EL (cell line): ENCODE results near the gene NMNAT2.
"Not testable (repeated sequence)": the region's sequence is repeated elsewhere in the genome, so short reads cannot be mapped to it uniquely, and the experiment has no call there.

Source experiments
- DNase-seq: peaks from one replicate; pipeline ENCODE4 v3.0.0-alpha.2; 2016

NMNAT2 gene

DNA sequence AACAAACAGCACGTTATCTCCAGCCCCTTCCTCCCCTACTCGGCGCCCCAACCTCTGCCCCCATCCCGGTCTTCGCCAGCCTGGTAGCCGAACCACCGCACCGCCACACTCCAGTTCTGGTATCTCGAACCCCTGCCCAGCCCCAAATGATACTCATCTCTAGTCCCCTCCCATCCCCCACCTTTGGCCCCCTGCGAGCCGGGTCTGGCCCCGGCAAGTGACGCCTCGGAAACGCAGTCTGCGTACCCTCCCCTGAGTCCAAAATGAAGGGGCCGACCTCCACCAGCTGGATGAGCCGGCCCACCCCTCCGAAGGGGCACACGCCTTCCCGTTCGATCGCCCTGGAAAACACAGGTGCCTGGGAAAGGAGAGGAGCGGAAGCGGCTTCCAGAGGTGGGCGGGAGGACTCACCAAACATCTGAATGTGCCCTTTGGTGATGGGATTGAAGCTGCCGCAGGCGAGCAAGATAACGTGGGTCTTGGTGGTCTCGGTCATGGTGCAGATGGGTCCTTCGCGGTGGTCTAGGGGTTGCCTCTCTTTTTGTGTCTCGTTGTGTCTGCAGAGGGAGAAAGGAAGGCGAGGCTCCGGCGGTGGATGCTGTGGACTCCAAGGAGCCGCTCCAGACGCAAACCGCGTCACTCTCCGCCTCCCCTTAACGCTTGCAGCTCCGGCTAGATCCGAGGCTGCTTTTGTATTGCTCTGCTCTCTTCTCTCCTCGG, at the start of gene NMNAT2:
Gene NMNAT2 (minus strand): TSS at position 609 of the 720 bp plus-strand sequence. CDS start 113 bp downstream, at position 496.
- DNase-seq: peak; percentile 28

DNA sequence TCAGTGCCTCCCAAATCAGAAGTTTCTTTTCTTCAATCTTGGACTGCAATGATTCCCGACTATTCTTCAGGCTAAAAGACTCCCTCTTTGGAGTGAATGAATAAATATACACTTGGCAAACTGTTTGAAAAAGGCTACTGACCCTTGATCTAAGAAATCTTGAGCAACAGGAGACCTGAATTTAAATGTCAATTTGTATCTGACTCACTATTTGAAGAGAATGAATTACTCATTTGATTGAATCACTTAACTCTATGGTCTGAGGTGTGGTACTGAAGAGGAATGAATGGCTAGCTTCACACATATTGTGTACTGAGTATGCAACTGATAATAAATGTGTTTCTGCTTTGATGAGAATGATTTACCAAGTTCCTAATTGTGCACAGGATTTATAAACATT, 49.5 kb upstream of the NMNAT2 start:
- no peak for DNase-seq

- DNase-seq: no peak
Observed at GRCh38 chr1:183466781-183467180, 48.6 kb upstream of the NMNAT2 start.

DNA sequence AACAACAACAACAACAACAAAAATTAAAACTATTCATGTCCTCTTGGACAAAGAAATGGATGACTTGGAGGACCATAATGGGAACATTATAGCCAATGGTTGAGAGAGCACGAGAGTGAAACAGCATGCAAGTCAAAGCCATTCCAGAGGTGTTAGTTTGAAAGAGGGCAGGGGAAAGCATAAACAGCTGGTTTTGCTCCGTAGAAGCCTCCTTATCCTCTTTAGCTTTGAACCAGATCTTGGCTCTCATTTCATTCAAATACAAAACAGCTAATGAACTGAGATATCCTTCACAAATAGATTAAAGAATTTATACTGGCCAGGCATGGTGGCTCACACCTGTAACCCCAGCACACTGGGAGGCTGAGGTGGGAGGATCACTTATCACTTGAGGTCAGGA, 45.4 kb upstream of the NMNAT2 start:
- no peak for DNase-seq

DNA sequence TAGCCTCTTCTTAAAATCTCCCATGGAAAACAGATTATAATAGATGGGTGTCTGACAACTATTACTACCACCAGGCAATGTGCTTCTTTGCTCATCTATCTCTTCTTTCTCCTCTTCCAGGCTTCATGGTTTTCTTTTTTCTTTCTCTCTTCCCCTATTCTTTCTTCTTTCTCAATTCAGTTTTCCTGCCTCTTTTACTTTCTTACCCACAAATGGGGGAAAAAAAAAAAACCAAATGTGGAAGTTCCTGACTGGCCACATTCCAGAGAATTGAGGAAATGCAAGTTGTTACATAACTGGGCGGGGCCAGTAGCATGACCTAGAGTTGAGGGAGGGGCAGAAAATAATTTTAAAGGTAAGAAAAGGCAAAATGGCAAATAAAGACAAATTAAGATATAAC, 43.2 kb upstream of the NMNAT2 start:
- peak; percentile 36 for DNase-seq

DNA sequence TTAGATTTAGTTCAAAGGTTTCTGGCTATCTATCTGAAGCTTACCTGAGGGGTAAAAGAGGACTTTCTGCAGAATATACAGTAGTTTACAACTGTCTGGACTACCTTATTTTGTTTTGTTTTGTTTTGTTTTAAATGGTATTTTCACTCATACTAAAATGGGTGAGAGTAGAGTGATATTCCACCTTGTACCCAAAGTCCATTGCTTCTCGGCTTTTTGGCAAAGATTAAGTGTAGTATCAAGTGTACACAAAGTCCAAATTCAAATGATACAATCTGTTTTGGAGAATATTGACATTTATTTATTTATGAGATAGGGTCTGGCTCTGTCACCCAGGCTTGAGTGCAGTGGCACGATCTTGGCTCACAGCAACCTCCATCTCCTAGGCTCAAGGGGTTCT, 42.4 kb upstream of the NMNAT2 start:
- DNase-seq: no peak

GRCh38 chr1:183457449-183457848, 39.3 kb upstream of the NMNAT2 start:
- no peak for DNase-seq

DNA sequence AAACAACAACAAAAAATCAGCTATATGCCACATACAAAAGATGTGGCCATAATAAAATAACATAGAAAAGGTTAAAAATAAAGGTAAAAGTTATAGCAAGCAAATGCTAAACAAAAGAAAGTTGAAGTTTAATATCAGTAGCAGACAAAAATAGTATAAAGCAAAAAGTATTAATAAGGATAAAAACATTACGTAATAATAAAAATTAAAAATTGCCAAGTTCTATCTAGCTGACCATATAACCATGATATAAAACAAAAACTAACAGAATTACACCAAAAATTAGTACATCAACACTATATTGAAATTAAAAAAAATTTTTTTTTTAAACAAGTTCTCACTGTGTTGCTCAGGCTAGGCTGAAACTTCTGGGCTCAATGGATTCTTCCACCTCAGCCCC, 38.6 kb upstream of the NMNAT2 start:
- no peak for DNase-seq

- DNase-seq: peak; percentile 77
Observed at GRCh38 chr1:183454377-183454776, 36.2 kb upstream of the NMNAT2 start.

GRCh38 chr1:183450093-183450492, 31.9 kb upstream of the NMNAT2 start:
- no peak for DNase-seq

GRCh38 chr1:183449223-183449770, 31.1 kb upstream of the NMNAT2 start:
- no peak for DNase-seq

DNA sequence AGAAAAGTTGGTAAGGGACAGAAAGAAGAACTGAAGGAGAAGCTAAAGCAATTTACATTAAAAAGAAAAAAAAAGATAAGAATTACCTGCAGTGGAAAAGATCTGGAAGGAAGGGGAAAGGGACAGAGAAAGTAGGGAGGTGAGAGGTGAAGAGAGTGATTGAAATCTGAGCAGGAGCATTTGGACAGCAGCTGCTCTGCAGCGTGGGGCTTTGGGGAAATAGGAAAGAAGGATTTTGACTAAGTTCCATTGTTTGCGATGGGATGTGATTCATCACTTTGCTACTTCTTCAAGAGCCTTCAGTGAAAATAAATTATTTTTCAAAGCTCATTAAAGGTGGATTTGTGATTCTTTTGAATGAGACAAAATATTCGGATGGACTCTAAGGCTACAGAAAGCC, 26.1 kb upstream of the NMNAT2 start:
- peak; percentile 25 for DNase-seq

DNA sequence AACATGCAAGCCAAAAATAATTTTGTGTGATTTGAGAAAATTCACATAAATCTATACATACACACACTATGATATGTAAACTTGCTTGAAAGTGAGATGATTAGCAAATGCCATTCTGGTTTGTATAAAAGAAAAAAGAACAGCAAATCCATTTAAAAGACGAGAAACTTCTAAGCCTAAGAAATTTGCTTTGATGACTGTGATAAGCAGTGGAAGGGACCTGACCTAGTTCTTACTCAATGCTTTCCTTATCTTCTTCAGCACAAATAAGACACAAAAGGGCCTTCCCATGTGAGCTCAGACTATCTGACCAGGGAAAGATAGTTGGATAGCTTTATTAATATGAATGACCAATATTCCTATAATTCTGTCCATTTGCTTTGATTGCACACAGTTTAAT, 25.3 kb upstream of the NMNAT2 start:
- no peak for DNase-seq

DNA sequence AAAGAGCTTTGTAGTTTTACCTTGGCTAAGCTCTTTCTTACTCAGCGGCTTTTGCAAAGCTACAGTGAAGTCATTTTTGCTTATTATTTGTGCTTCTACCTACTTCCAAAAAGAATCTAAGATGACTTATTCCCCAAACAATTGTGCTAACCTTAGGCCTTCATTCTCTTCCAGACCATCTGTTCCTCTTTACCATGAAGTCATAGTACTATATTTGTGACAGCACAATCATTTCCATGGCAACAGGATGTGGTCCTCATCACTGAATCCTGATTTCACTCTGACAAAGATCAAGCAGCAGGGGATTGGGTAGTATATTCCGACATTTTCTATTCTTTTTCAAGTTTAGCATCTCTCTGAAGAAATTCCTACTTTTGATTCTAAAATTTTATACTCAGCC, 24.8 kb upstream of the NMNAT2 start:
- no peak for DNase-seq

DNA sequence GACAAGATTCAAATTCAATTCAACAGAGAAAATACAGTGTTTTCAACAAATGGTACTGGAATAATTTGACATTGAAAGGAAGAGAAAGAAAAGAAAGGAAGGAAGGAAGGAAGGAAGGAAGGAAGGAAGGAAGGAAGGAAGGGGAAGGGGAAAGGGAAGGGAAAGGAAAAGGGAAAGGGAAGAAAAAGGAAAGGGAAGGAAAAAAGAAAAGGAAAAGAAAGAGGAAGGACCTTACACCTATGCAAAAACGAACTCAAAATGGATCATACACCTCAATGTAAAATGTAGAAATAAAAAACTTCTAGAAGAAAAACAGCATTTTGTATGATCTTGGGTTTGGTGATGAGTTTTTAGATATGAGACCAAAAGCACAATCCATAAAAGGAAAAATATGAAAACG, 19.9 kb upstream of the NMNAT2 start:
- no peak for DNase-seq

GRCh38 chr1:183435497-183435896, 17.3 kb upstream of the NMNAT2 start:
- no peak for DNase-seq

- DNase-seq: no peak
Observed at GRCh38 chr1:183433703-183434102, 15.5 kb upstream of the NMNAT2 start.

GRCh38 chr1:183432548-183432875, 14.3 kb upstream of the NMNAT2 start:
- peak; percentile 41 for DNase-seq

GRCh38 chr1:183431840-183432547, 13.8 kb upstream of the NMNAT2 start:
- no peak for DNase-seq

- not testable (repeated sequence) for DNase-seq
Observed at GRCh38 chr1:183427591-183427990, 9.4 kb upstream of the NMNAT2 start.

GRCh38 chr1:183424691-183425090, 6.5 kb upstream of the NMNAT2 start:
- DNase-seq: no peak

GRCh38 chr1:183423541-183423940, 5.4 kb upstream of the NMNAT2 start:
- no peak for DNase-seq

- no peak for DNase-seq
Observed at GRCh38 chr1:183419399-183419798, 1.2 kb upstream of the NMNAT2 start.

- DNase-seq: no peak
Observed at GRCh38 chr1:183418696-183419095, 516 bp upstream of the NMNAT2 start.
